Epithelial cell of esophagus (primary cell): ENCODE measurements around the gene SSC5D.
A peak's percentile ranks its signal among the peaks of the same experiment; 100 is the strongest.

Source experiments
- DNase-seq: peaks from one replicate; pipeline ENCODE4 v3.0.0; 2010; ENCODE audit warnings: low read depth
- H3K4me3 ChIP-seq: 2 replicates; pipeline ENCODE4 v1.5.1; 2011; ENCODE audit warnings: mild to moderate bottlenecking, low read length, control low read depth
- CTCF ChIP-seq: IDR thresholded peaks from 2 replicates; pipeline ENCODE4 v1.5.1; 2011; ENCODE audit warnings: low read depth, mild to moderate bottlenecking, low read length, control low read depth, inconsistent platforms; ENCODE audit not compliant: insufficient read depth; ENCODE audit errors: missing control alignments

The SSC5D gene

GRCh38 chr19:55456347-55456746, 31.9 kb upstream of the SSC5D start:
- DNase-seq: no peak
- no peak for TF ChIP-seq CTCF

GRCh38 chr19:55457683-55458457, 30.4 kb upstream of the SSC5D start:
- no peak for TF ChIP-seq CTCF
- H3K4me3 ChIP-seq: no peak overlapping the region
- DNase-seq: no peak

More at GRCh38 chr19:55456347-55456746, 31.9 kb upstream of the SSC5D start:
- H3K4me3 ChIP-seq: no peak overlapping the region

- no peak overlapping the region for H3K4me3 ChIP-seq
Observed at GRCh38 chr19:55459551-55459949, 28.7 kb upstream of the SSC5D start.

GRCh38 chr19:55459950-55460657, 28.1 kb upstream of the SSC5D start:
- TF ChIP-seq CTCF: no peak
- H3K4me3 ChIP-seq: peak overlapping the region; percentile 88
- DNase-seq: no peak

More at GRCh38 chr19:55459551-55459949, 28.7 kb upstream of the SSC5D start:
- no peak for DNase-seq
- no peak for TF ChIP-seq CTCF

- H3K4me3 ChIP-seq: peak overlapping the region; percentile 88
- DNase-seq: peak; percentile 52
- TF ChIP-seq CTCF: no peak
Observed at GRCh38 chr19:55460670-55461258, 27.5 kb upstream of the SSC5D start.

GRCh38 chr19:55461259-55461973, 26.8 kb upstream of the SSC5D start, which contains the start of gene ISOC2:
ISOC2 (minus strand) TSS chr19:55461642; CDS start chr19:55456486, 5,156 bp downstream.
- peak within 1 kb of the TSS; percentile 88 for H3K4me3 ChIP-seq
- DNase-seq: peak; percentile 100
- TF ChIP-seq CTCF: no peak
